ENCODE measurements around the gene TIMM50. TPM values are rescaled to one million over a fixed set of nuclear protein-coding genes. Genes with fewer than 3 reads are reported as not detected.

Gene TIMM50
- total RNA-seq (100 to 1,000 TPM in 1 of 5 donors, 10 to 100 TPM in 4; 35.0 to 106 (median 56.2) TPM), polyA plus RNA-seq (10 to 100 TPM; 36.5 to 51.2 (median 49.7) TPM)
- long read RNA-seq, donor 1, transcript TIMM50-201 (11 exons, 1,612 nt) = minor isoform, 11 of 24 reads
- long read RNA-seq, donor 1, transcript TIMM50-205 (1 exons, 2,274 nt) = major isoform, 12 of 24 reads
- long read RNA-seq, donor 1, partial matches to known transcripts = 0 of 24 reads
- long read RNA-seq, donor 1, other reads (novel, unspliced or antisense) = 0 of 24 reads
- long read RNA-seq, donor 2, transcript TIMM50-205 (1 exons, 2,274 nt) = major isoform, 13 of 26 reads
- long read RNA-seq, donor 2, transcript TIMM50-201 (11 exons, 1,612 nt) = minor isoform, 12 of 26 reads
- long read RNA-seq, donor 2, partial matches to known transcripts = 0 of 26 reads
- long read RNA-seq, donor 2, other reads (novel, unspliced or antisense) = 0 of 26 reads
- long read RNA-seq, donor 3, transcript TIMM50-201 (11 exons, 1,612 nt) = minor isoform, 5 of 17 reads
- long read RNA-seq, donor 3, transcript TIMM50-205 (1 exons, 2,274 nt) = major isoform, 10 of 17 reads
- long read RNA-seq, donor 3, partial matches to known transcripts = 0 of 17 reads
- long read RNA-seq, donor 3, other reads (novel, unspliced or antisense) = 0 of 17 reads
- long read RNA-seq, donor 4, partial matches to known transcripts = 0 of 1 reads
- long read RNA-seq, donor 4, other reads (novel, unspliced or antisense) = 0 of 1 reads
- long read RNA-seq, donor 5, transcript TIMM50-201 (11 exons, 1,612 nt) = major isoform, 13 of 16 reads
- long read RNA-seq, donor 5, partial matches to known transcripts = 0 of 16 reads
- long read RNA-seq, donor 5, other reads (novel, unspliced or antisense) = 0 of 16 reads
- long read RNA-seq, donor 6, transcript TIMM50-201 (11 exons, 1,612 nt) = major isoform, 29 of 61 reads
- long read RNA-seq, donor 6, transcript TIMM50-205 (1 exons, 2,274 nt) = minor isoform, 20 of 61 reads
- long read RNA-seq, donor 6, partial matches to known transcripts = 6 of 61 reads
- long read RNA-seq, donor 6, other reads (novel, unspliced or antisense) = 0 of 61 reads
- long read RNA-seq, donor 7, transcript TIMM50-201 (11 exons, 1,612 nt) = minor isoform, 13 of 34 reads
- long read RNA-seq, donor 7, transcript TIMM50-205 (1 exons, 2,274 nt) = major isoform, 15 of 34 reads
- long read RNA-seq, donor 7, partial matches to known transcripts = 5 of 34 reads
- long read RNA-seq, donor 7, other reads (novel, unspliced or antisense) = 0 of 34 reads
- long read RNA-seq, donor 8, transcript TIMM50-205 (1 exons, 2,274 nt) = major isoform, 15 of 31 reads
- long read RNA-seq, donor 8, transcript TIMM50-201 (11 exons, 1,612 nt) = minor isoform, 11 of 31 reads
- long read RNA-seq, donor 8, partial matches to known transcripts = 0 of 31 reads
- long read RNA-seq, donor 8, other reads (novel, unspliced or antisense) = 0 of 31 reads
- long read RNA-seq, donor 9, transcript TIMM50-201 (11 exons, 1,612 nt) = major isoform, 10 of 21 reads
- long read RNA-seq, donor 9, transcript TIMM50-205 (1 exons, 2,274 nt) = minor isoform, 8 of 21 reads
- long read RNA-seq, donor 9, partial matches to known transcripts = 0 of 21 reads
- long read RNA-seq, donor 9, other reads (novel, unspliced or antisense) = 0 of 21 reads
- long read RNA-seq, donor 10, transcript TIMM50-201 (11 exons, 1,612 nt) = major isoform, 5 of 9 reads
- long read RNA-seq, donor 10, partial matches to known transcripts = 0 of 9 reads
- long read RNA-seq, donor 10, other reads (novel, unspliced or antisense) = 0 of 9 reads

DNA sequence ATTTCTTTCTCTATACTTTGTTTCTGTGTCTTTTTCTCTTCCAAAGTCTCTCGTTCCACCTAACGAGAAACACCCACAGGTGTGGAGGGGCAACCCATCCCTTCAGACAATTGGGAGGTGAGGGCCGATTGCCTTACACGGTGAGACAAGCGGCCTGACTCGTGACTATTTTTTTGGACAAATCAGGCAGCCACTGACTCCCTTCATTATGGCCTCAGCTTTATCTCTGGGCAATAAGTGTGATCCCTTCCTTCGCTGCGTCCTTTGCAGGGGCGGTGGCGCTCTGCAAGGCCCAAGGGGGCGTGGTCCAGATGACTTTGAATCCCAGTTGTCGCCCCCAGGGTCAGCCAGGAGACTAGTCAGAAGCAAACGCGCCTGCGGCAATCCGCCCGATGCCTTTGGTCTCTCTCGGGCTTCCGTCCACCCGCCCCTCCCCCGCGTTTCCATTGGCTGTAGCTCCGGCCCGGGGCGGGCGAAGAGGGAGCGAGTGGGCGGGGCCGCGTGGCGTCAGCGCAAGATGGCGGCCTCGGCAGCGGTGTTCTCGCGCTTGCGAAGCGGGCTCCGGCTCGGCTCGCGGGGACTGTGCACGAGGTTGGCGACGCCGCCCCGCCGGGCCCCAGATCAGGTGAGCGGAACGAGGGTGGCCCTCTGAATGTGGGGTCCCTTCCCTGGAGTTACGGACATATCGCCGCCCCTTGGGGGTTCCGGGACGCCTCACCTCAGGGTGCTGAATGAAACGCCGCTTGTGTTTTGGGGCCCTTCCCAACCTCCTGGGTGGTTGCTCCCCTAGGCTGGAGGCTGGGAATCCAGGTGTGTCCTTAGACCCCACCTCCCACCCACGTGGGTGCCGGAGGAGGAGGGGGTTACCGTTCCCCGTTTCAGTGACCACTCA lies at the start of gene TIMM50:
Gene TIMM50 (plus strand): TSS at position 502 of the 892 bp plus-strand sequence. CDS start 16 bp downstream, at position 518.
- Histone ChIP-seq H3K27ac (peak within 1 kb of the TSS; percentile 80 to 91 (median 86)), H3K27me3 (no peaks in the 10 kb centered on the region), H3K9me3 (no peaks in the 10 kb centered on the region), H3K36me3 (peaks cover 19 to 51% (median 46%) of the 10 kb centered on the region in 4 donors), H3K4me3 (peak within 1 kb of the TSS; percentile 90 to 98 (median 93)), H3K4me1 (peaks cover 15 to 28% (median 21%) of the 10 kb centered on the region in 4 donors)
- peak; percentile 97 to 98 for DNase-seq
- intact Hi-C loops (cut with DNase I; ENCODE audit: low total_unique reads) = no loop called here
- TF ChIP-seq, protein P1, sequence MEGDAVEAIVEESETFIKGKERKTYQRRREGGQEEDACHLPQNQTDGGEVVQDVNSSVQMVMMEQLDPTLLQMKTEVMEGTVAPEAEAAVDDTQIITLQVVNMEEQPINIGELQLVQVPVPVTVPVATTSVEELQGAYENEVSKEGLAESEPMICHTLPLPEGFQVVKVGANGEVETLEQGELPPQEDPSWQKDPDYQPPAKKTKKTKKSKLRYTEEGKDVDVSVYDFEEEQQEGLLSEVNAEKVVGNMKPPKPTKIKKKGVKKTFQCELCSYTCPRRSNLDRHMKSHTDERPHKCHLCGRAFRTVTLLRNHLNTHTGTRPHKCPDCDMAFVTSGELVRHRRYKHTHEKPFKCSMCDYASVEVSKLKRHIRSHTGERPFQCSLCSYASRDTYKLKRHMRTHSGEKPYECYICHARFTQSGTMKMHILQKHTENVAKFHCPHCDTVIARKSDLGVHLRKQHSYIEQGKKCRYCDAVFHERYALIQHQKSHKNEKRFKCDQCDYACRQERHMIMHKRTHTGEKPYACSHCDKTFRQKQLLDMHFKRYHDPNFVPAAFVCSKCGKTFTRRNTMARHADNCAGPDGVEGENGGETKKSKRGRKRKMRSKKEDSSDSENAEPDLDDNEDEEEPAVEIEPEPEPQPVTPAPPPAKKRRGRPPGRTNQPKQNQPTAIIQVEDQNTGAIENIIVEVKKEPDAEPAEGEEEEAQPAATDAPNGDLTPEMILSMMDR (IDR thresholded peaks at IDR 0.05) = peak in 1 of 7 experiments; percentile 7
- TF ChIP-seq EP300 (IDR thresholded peaks at IDR 0.05) (no peak), POLR2AphosphoS5 (IDR thresholded peaks at IDR 0.05) (peak; percentile 83 to 97 (median 86))
- 0 to 2% (median 0%) methylated on average over 47 to 62 of the region's 62 CpGs for WGBS, 5 donors

DNA sequence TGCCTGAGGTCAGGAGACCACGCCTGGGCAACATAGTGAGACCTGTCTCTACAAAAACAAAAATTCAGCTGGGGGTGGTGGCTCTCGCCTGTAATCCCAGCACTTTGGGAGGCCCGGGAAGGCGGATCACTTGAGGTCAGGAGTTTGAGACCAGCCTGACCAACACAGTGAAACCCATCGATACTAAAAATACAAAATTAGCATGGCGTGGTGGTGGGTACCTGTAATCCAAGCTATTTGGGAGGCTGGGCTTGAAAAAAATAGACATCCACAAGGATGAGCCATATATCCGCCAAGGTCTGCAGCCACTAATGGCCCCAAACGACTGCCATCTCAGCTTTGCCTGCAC lies 48.0 kb upstream of the TIMM50 start:
- 90 to 99% (median 97%) methylated on average over 8 of the region's 8 CpGs for WGBS, 5 donors
- no peak for DNase-seq
- H3K9me3 ChIP-seq = no peaks in the 10 kb centered on the region
- TF ChIP-seq POLR2A (IDR thresholded peaks at IDR 0.05) (no peak), EP300 (IDR thresholded peaks at IDR 0.05) (no peak), POLR2AphosphoS5 (IDR thresholded peaks at IDR 0.05) (no peak)
- TF ChIP-seq, protein P1 (IDR thresholded peaks at IDR 0.05) = no peak
- peaks cover 30 to 32% (median 30%) of the 10 kb centered on the region in 4 donors for H3K36me3 ChIP-seq
- intact Hi-C loops (cut with DNase I; ENCODE audit: low total_unique reads) = no loop called here
- H3K4me1 ChIP-seq = peaks cover 46 to 80% (median 58%) of the 10 kb centered on the region in 4 donors
- peak overlapping the region in 1 of 5 donors; percentile 91 for H3K27ac ChIP-seq
- H3K4me3 ChIP-seq = no peak overlapping the region
- no peaks in the 10 kb centered on the region for H3K27me3 ChIP-seq

DNA sequence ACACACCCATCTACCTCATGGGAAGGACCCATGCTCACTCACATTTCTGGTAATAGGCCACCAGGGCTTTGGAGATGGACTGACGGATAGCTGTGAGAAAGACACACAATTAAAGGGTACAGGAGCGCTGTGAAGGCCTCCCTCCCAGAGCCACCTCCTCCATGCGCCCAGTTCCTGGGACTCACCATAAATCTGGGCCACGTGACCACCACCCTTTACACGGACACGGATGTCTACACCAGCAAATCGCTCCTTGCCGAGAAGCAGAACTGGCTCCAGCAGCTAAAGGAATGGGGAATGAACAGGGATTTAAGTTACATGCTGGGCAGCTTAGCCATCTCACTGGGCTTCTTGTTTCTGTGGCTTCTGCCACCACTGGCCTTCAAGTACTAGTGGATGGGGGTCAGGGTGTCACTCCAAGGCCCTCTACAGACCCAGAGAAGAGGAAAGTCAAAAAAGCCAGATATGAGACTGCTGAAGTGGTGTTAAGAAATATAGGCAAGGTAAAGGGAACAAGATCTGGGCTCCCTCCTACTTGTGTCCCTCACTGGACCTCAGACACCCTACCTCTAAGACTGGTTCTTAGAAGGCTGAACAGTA lies 47.1 kb upstream of the TIMM50 start:
- Histone ChIP-seq H3K9me3 (no peaks in the 10 kb centered on the region), H3K4me1 (peaks cover 38 to 70% (median 49%) of the 10 kb centered on the region in 4 donors), H3K36me3 (peaks cover 30 to 32% (median 30%) of the 10 kb centered on the region in 4 donors), H3K27ac (peak overlapping the region in 4 of 5 donors; percentile 87 to 95 (median 90)), H3K27me3 (no peaks in the 10 kb centered on the region), H3K4me3 (peak overlapping the region in 2 of 4 donors; percentile 87 to 91)
- TF ChIP-seq POLR2AphosphoS5 (IDR thresholded peaks at IDR 0.05) (no peak), POLR2A (IDR thresholded peaks at IDR 0.05) (no peak), EP300 (IDR thresholded peaks at IDR 0.05) (no peak)
- TF ChIP-seq, protein P1 (IDR thresholded peaks at IDR 0.05) = no peak
- intact Hi-C loops (cut with DNase I; ENCODE audit: low total_unique reads) = no loop called here
- no peak for DNase-seq
- 92 to 96% (median 95%) methylated on average over 5 to 8 of the region's 8 CpGs for WGBS, 5 donors
